Measurements from ENCODE around the gene USP6NL.

Gene USP6NL

DNA sequence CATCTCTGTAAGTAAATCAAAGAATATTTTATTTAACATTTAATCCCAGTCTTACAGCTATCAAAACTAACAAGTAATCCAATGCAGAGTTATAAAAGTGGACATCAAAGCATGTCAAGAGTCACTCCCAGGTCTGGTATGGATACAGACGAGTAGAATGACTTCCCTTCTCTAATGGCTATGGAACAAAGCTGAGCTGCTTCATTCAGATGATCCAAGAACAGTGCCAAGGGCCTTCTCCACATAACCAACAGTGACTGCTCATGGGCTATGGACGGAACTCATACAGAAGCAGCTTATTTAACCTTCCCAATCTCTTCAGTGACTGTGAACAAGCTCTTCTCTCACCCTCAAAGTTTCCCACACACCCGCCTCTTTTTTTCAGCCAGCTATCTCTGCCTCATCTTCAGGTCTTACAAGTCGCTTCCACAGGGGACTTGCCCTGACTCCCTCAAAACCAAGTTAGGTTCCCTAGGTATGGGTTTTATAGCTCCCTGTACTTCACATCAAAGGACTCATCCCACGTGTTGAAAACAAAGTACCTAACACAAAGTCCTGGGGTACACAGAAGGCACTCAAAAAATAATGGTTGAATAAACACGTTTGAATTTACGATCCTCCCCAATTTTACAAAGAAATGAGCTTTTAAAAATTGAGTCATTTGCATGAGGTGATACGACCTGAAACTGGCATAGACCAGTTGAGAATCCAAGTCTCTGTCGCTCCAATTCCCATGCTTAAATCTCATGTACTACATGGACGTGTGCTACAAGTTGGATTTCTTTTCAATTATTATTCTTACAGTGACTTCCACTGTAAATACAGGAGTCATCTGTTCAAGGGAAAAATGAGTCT is 3.1 kb downstream of the USP6NL start:
- peaks cover 2% of the 10 kb centered on the region for H3K79me1 ChIP-seq (ENCODE audit: low read length)
- no peak overlapping the region for H3K9ac ChIP-seq (ENCODE audit: low read length)
- no peak overlapping the region for H4K8ac ChIP-seq (ENCODE audit: low read depth, low read length)
- peak overlapping the region; percentile 80 for H3K18ac ChIP-seq (ENCODE audit: low read length)
- no peak overlapping the region for H2BK15ac ChIP-seq (replicated peaks; ENCODE audit: low read depth)
- H3K56ac ChIP-seq (ENCODE audit: low read length): no peak overlapping the region
- H3K4ac ChIP-seq (ENCODE audit: low read depth, low read length): no peak overlapping the region
- H4K5ac ChIP-seq (ENCODE audit: low read length): no peak overlapping the region
- no CpG with 5 or more reads among the region's 10 CpGs for WGBS (ENCODE audit: extremely low coverage, insufficient coverage, low lambda C conversion rate)
- peaks cover 7% of the 10 kb centered on the region for H3K4me1 ChIP-seq (ENCODE audit: control insufficient read depth, low read depth, low read length)
- H3K23ac ChIP-seq (ENCODE audit: low read length): no peak overlapping the region
- H3K4me3 ChIP-seq (ENCODE audit: low read length): no peak overlapping the region
- H2BK120ac ChIP-seq (ENCODE audit: low read depth, low read length): no peak overlapping the region
- no peak overlapping the region for H2BK5ac ChIP-seq (ENCODE audit: low read length)
- no peaks in the 10 kb centered on the region for H3K36me3 ChIP-seq (ENCODE audit: control insufficient read depth, insufficient read depth, low read length)
- H3K27ac ChIP-seq (ENCODE audit: low read depth, low read length): no peak overlapping the region
- no peak overlapping the region for H2AK5ac ChIP-seq (ENCODE audit: low read length)
- no peaks in the 10 kb centered on the region for H3K27me3 ChIP-seq (ENCODE audit: insufficient read depth, low read length, poor library complexity)
- DNase-seq: peak; percentile 19
- H3K4me2 ChIP-seq (ENCODE audit: low read length): no peak overlapping the region
- peaks cover 27% of the 10 kb centered on the region for H3K79me2 ChIP-seq (ENCODE audit: control insufficient read depth, insufficient read depth, low read length)

DNA sequence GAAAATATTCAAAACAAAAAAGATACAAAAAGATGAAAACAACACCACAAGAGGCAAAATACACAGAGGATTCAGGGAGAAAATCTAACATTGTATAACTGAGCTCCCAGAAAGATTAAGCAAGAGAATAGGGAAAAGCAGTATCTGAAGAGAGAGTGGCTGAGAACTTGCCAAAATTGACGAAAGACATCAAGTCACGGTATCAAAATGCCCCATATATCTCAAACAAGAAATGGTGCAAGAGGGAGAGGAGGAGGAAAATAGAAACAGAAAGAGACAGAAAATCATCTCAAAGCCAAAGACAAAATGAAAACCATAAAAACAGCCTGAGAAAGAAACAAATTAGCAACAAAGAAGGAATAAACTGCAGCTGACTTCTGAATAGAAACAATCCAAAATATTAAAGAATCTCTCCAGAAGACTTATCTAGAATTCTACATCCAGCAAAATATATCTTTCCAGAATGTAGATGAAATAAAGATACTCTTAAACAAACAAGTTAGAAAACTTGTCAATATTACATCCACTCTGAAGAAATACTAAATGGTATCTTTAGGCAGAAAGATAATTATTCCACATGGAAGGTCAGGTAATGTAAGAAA is 5.5 kb downstream of the USP6NL start:
- DNase-seq: no peak
- no peak overlapping the region for H2BK120ac ChIP-seq (ENCODE audit: low read depth, low read length)
- H3K4me2 ChIP-seq (ENCODE audit: low read length): no peak overlapping the region
- H3K27me3 ChIP-seq (ENCODE audit: insufficient read depth, low read length, poor library complexity): no peaks in the 10 kb centered on the region
- no peak overlapping the region for H2AK5ac ChIP-seq (ENCODE audit: low read length)
- H4K5ac ChIP-seq (ENCODE audit: low read length): no peak overlapping the region
- no peak overlapping the region for H3K4me3 ChIP-seq (ENCODE audit: low read length)
- H3K18ac ChIP-seq (ENCODE audit: low read length): no peak overlapping the region
- no peak overlapping the region for H3K23ac ChIP-seq (ENCODE audit: low read length)
- no peak overlapping the region for H4K8ac ChIP-seq (ENCODE audit: low read depth, low read length)
- H3K4me1 ChIP-seq (ENCODE audit: control insufficient read depth, low read depth, low read length): peaks cover 13% of the 10 kb centered on the region
- H3K36me3 ChIP-seq (ENCODE audit: control insufficient read depth, insufficient read depth, low read length): no peaks in the 10 kb centered on the region
- no peak overlapping the region for H3K56ac ChIP-seq (ENCODE audit: low read length)
- no CpG with 5 or more reads among the region's 2 CpGs for WGBS (ENCODE audit: extremely low coverage, insufficient coverage, low lambda C conversion rate)
- no peak overlapping the region for H3K4ac ChIP-seq (ENCODE audit: low read depth, low read length)
- no peak overlapping the region for H3K27ac ChIP-seq (ENCODE audit: low read depth, low read length)
- H2BK5ac ChIP-seq (ENCODE audit: low read length): no peak overlapping the region
- H3K79me1 ChIP-seq (ENCODE audit: low read length): peaks cover 3% of the 10 kb centered on the region
- H3K79me2 ChIP-seq (ENCODE audit: control insufficient read depth, insufficient read depth, low read length): peaks cover 35% of the 10 kb centered on the region
- no peak overlapping the region for H2BK15ac ChIP-seq (replicated peaks; ENCODE audit: low read depth)
- no peak overlapping the region for H3K9ac ChIP-seq (ENCODE audit: low read length)

DNA sequence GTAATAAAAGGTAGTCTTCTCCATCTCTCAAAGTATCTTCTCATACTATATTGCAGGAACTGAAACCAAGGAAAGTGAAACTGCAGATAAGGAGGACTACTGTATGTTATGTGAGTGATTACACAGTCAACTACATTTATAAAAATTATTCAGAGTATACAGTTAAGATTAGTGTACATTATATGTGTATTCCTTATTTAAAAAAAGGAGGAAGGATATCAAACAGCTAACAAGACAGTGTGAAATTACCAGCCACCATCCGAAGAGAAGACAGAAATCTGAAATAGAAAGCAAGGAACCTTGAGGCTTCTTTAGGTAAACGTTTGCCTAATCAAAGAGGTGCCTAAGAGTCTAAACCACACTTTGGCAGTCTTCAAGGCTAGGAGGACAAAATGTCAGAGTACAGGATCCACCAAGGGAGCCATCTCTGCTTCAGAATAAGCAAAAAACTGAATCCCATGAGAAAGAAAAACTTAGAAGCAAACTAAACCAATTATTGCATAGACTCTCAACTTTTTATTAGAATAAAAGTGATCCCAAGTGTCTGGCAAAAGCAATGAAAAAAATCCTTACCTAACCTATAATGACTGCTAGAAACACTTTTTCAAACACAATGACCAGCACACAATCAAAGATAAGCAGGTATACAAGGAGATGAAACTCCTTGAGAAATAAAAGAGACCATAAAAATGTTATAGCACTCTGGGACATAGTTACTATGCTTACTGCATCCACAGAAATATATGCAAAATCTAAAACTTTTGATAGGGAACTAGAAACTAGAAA is 6.4 kb downstream of the USP6NL start:
- peak overlapping the region; percentile 39 for H4K8ac ChIP-seq (ENCODE audit: low read depth, low read length)
- no CpG with 5 or more reads among the region's 2 CpGs for WGBS (ENCODE audit: extremely low coverage, insufficient coverage, low lambda C conversion rate)
- peaks cover 6% of the 10 kb centered on the region for H3K79me1 ChIP-seq (ENCODE audit: low read length)
- no peak overlapping the region for H3K4ac ChIP-seq (ENCODE audit: low read depth, low read length)
- no peak overlapping the region for H3K4me2 ChIP-seq (ENCODE audit: low read length)
- H3K4me3 ChIP-seq (ENCODE audit: low read length): no peak overlapping the region
- no peak overlapping the region for H2BK5ac ChIP-seq (ENCODE audit: low read length)
- H2BK120ac ChIP-seq (ENCODE audit: low read depth, low read length): no peak overlapping the region
- no peak overlapping the region for H2BK15ac ChIP-seq (replicated peaks; ENCODE audit: low read depth)
- no peak overlapping the region for H2AK5ac ChIP-seq (ENCODE audit: low read length)
- H3K36me3 ChIP-seq (ENCODE audit: control insufficient read depth, insufficient read depth, low read length): no peaks in the 10 kb centered on the region
- peak overlapping the region; percentile 14 for H3K27ac ChIP-seq (ENCODE audit: low read depth, low read length)
- no peak overlapping the region for H3K23ac ChIP-seq (ENCODE audit: low read length)
- no peak overlapping the region for H3K56ac ChIP-seq (ENCODE audit: low read length)
- no peak overlapping the region for H4K5ac ChIP-seq (ENCODE audit: low read length)
- peaks cover 33% of the 10 kb centered on the region for H3K79me2 ChIP-seq (ENCODE audit: control insufficient read depth, insufficient read depth, low read length)
- no peaks in the 10 kb centered on the region for H3K27me3 ChIP-seq (ENCODE audit: insufficient read depth, low read length, poor library complexity)
- H3K4me1 ChIP-seq (ENCODE audit: control insufficient read depth, low read depth, low read length): peaks cover 13% of the 10 kb centered on the region
- no peak overlapping the region for H3K9ac ChIP-seq (ENCODE audit: low read length)
- peak overlapping the region; percentile 51 for H3K18ac ChIP-seq (ENCODE audit: low read length)
- DNase-seq: peak; percentile 41

DNA sequence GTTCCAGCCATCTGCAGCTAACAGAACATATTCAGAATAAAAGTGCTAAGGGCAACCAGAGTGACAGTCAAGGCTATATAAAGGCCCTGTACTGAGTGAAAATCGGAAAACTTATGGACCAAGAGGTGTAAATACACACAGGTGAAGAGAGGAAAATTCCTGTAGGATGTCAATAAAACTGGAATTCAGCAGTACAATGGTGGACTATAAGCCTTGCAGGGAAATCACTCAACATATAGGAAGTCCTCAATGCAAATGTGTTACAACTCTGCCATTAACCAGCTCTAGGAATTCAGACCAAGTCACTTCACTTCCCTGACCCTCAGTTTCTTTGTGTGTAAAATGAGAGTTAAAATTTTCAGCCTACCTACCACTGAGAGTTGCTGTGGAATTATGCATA is 7.7 kb downstream of the USP6NL start:
- no peak overlapping the region for H3K23ac ChIP-seq (ENCODE audit: low read length)
- H4K5ac ChIP-seq (ENCODE audit: low read length): no peak overlapping the region
- H3K4me3 ChIP-seq (ENCODE audit: low read length): no peak overlapping the region
- H3K27me3 ChIP-seq (ENCODE audit: insufficient read depth, low read length, poor library complexity): no peaks in the 10 kb centered on the region
- H3K79me1 ChIP-seq (ENCODE audit: low read length): peaks cover 5% of the 10 kb centered on the region
- no peak overlapping the region for H3K4me2 ChIP-seq (ENCODE audit: low read length)
- peak overlapping the region; percentile 67 for H3K27ac ChIP-seq (ENCODE audit: low read depth, low read length)
- H2BK5ac ChIP-seq (ENCODE audit: low read length): peak overlapping the region; percentile 69
- H3K9ac ChIP-seq (ENCODE audit: low read length): no peak overlapping the region
- H3K18ac ChIP-seq (ENCODE audit: low read length): peak overlapping the region; percentile 75
- peak; percentile 72 for DNase-seq
- peak overlapping the region; percentile 66 for H2AK5ac ChIP-seq (ENCODE audit: low read length)
- no peaks in the 10 kb centered on the region for H3K36me3 ChIP-seq (ENCODE audit: control insufficient read depth, insufficient read depth, low read length)
- H3K56ac ChIP-seq (ENCODE audit: low read length): peak overlapping the region; percentile 68
- whole genome bisulfite sequencing (ENCODE audit: extremely low coverage, insufficient coverage, low lambda C conversion rate): no CpG with 5 or more reads among the region's 1 CpG
- no peak overlapping the region for H2BK15ac ChIP-seq (replicated peaks; ENCODE audit: low read depth)
- no peak overlapping the region for H3K4ac ChIP-seq (ENCODE audit: low read depth, low read length)
- H3K4me1 ChIP-seq (ENCODE audit: control insufficient read depth, low read depth, low read length): peaks cover 9% of the 10 kb centered on the region
- no peak overlapping the region for H4K8ac ChIP-seq (ENCODE audit: low read depth, low read length)
- peaks cover 35% of the 10 kb centered on the region for H3K79me2 ChIP-seq (ENCODE audit: control insufficient read depth, insufficient read depth, low read length)
- peak overlapping the region; percentile 61 for H2BK120ac ChIP-seq (ENCODE audit: low read depth, low read length)

DNA sequence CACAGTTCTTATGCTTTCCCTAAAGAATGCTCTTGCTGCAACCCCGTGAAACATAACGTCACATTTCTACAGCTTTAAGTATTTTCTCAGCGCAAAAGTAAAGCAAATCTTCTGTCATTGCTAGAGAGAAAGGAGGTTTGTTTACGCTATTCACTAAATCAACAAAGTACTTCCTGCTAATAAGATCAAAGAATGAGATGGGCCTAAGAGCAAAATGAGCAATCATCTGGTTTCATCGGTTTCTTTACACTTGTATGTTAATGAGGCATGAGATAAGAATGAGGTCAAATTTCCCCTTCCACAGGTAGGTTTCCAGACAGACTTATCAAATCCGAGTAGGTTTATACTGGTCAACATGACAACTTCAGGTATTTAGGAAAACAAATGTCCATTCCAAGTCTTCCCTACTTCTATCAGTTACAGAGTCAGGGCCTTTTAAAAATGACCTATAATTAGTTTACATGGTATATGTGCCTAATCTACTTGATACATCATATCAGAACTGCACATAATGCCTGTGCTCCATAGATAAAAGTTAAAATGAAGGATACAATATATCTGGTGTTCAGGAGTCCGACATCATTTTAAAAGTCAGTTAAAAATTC is 8.4 kb downstream of the USP6NL start:
- Histone ChIP-seq H3K79me1 (ENCODE audit: low read length) (peaks cover 5% of the 10 kb centered on the region), H2AK5ac (ENCODE audit: low read length) (no peak overlapping the region), H3K9ac (ENCODE audit: low read length) (no peak overlapping the region), H3K27ac (ENCODE audit: low read depth, low read length) (no peak overlapping the region), H3K4me2 (ENCODE audit: low read length) (no peak overlapping the region), H4K8ac (ENCODE audit: low read depth, low read length) (no peak overlapping the region), H4K5ac (ENCODE audit: low read length) (no peak overlapping the region), H3K4me3 (ENCODE audit: low read length) (no peak overlapping the region), H2BK15ac (replicated peaks; ENCODE audit: low read depth) (no peak overlapping the region), H3K4ac (ENCODE audit: low read depth, low read length) (no peak overlapping the region), H3K36me3 (ENCODE audit: control insufficient read depth, insufficient read depth, low read length) (no peaks in the 10 kb centered on the region), H3K4me1 (ENCODE audit: control insufficient read depth, low read depth, low read length) (peaks cover 9% of the 10 kb centered on the region), H3K56ac (ENCODE audit: low read length) (no peak overlapping the region), H2BK120ac (ENCODE audit: low read depth, low read length) (no peak overlapping the region), H3K18ac (ENCODE audit: low read length) (no peak overlapping the region), H3K79me2 (ENCODE audit: control insufficient read depth, insufficient read depth, low read length) (peaks cover 30% of the 10 kb centered on the region), H3K23ac (ENCODE audit: low read length) (no peak overlapping the region), H2BK5ac (ENCODE audit: low read length) (no peak overlapping the region), H3K27me3 (ENCODE audit: insufficient read depth, low read length, poor library complexity) (no peaks in the 10 kb centered on the region)
- DNase-seq: peak; percentile 94
- WGBS (ENCODE audit: extremely low coverage, insufficient coverage, low lambda C conversion rate): no CpG with 5 or more reads among the region's 7 CpGs
